Measurements from ENCODE around the gene CNTN2. TPM values are rescaled to one million over a fixed set of nuclear protein-coding genes. Genes with fewer than 3 reads are reported as not detected.

Gene CNTN2
- total and polyA plus RNA-seq, 2 of the 8 experiments (the other 6 are each of a cell fraction or from before 2014, with no cell fraction given): 1.2 to 3.9 TPM

GRCh38 chr1:205095422-205095821, 52.4 kb downstream of the CNTN2 start (continued):
- TF ChIP-seq CHD7 (IDR thresholded peaks at IDR 0.05; ENCODE audit: insufficient replicate concordance, low read length) (no peak), E2F6 (IDR thresholded peaks at IDR 0.05) (no peak)

Measured in H1 (cell line).